PC-3 (cell line): Measurements from ENCODE around the gene GRIP1. TPM values are rescaled to one million over a fixed set of nuclear protein-coding genes. Genes with fewer than 3 reads are reported as not detected.
A peak's percentile ranks its signal among the peaks of the same experiment; 100 is the strongest.

Source experiments
- ATAC-seq: fragments of 200-7000 bp; cut with Tn5 transposase; 2 replicates; pipeline ENCODE4 v1.9.1; 2020; ENCODE audit warnings: mild to moderate bottlenecking, moderate library complexity
- BruUV-seq: library from RNA; stranded (reverse); fragments of 400-500 nt; replicated peaks from 2 replicates; lab custom pipeline; 2021; lab: Mats Ljungman, UMichigan
- CTCF ChIA-PET: fragments of 300-600 bp; sonication (Branson Sonifier 250); formaldehyde crosslinking; loops from one replicate; lab custom pipeline; 2022; ENCODE audit warnings: antibody characterized with exemption; lab: Charles Lee
- POLR2A ChIA-PET: fragments of 300-600 bp; sonication (Branson Sonifier 250); formaldehyde crosslinking; loops from one replicate; lab custom pipeline; 2022; ENCODE audit warnings: antibody characterized with exemption; ENCODE audit not compliant: unreplicated experiment; lab: Charles Lee
- DNase-seq: peaks from one replicate; pipeline ENCODE4 v3.0.0-alpha.2; 2015
- H2AFZ ChIP-seq: fragments of 300-600 bp; sonication (generic); 2 replicates; pipeline ENCODE4 v1.6.0; 2016; ENCODE audit warnings: antibody characterized with exemption, low read length
- H3F3A ChIP-seq: fragments of 300-600 bp; sonication (generic); one replicate; pipeline ENCODE4 v1.6.0; 2017; ENCODE audit warnings: antibody characterized with exemption, low read length, control low read depth, mild to moderate bottlenecking; ENCODE audit not compliant: unreplicated experiment
- H3K27ac ChIP-seq: fragments of 300-600 bp; sonication (generic); 2 replicates; pipeline ENCODE4 v1.5.1; 2016; ENCODE audit warnings: mild to moderate bottlenecking, low read length
- H3K27me3 ChIP-seq: fragments of 300-600 bp; sonication (generic); 2 replicates; pipeline ENCODE4 v1.6.1; 2016; ENCODE audit warnings: low read length, mixed read lengths
- H3K36me3 ChIP-seq: fragments of 300-600 bp; sonication (generic); 2 replicates; pipeline ENCODE4 v1.6.1; 2016; ENCODE audit warnings: low read depth, mixed run types, low read length, mixed read lengths
- H3K4me1 ChIP-seq: fragments of 300-600 bp; sonication (generic); 2 replicates; pipeline ENCODE4 v1.5.1; 2016; ENCODE audit warnings: low read length; ENCODE audit not compliant: insufficient read depth
- H3K4me2 ChIP-seq: fragments of 300-600 bp; sonication (generic); 2 replicates; pipeline ENCODE4 v1.6.0; 2016; ENCODE audit warnings: low read length
- H3K4me3 ChIP-seq: fragments of 300-600 bp; sonication (generic); 2 replicates; pipeline ENCODE4 v1.5.1; 2016; ENCODE audit warnings: mild to moderate bottlenecking, low read length, mixed read lengths
- H3K79me2 ChIP-seq: fragments of 300-600 bp; sonication (generic); 2 replicates; pipeline ENCODE4 v1.6.1; 2017; ENCODE audit warnings: low read length, mixed read lengths
- H3K9ac ChIP-seq: fragments of 300-600 bp; sonication (generic); 2 replicates; pipeline ENCODE4 v1.6.0; 2016; ENCODE audit warnings: mild to moderate bottlenecking, low read length
- H3K9me2 ChIP-seq: fragments of 300-600 bp; sonication (generic); replicated peaks from 2 replicates; pipeline ENCODE4 v1.6.1; 2016; ENCODE audit warnings: mixed run types, low read length, mixed read lengths
- H3K9me3 ChIP-seq: fragments of 300-600 bp; sonication (generic); 2 replicates; pipeline ENCODE4 v1.6.1; 2016; ENCODE audit warnings: low read length, mixed read lengths
- H4K20me1 ChIP-seq: fragments of 300-600 bp; sonication (generic); 2 replicates; pipeline ENCODE4 v1.6.1; 2016; ENCODE audit warnings: low read length, mixed read lengths
- CTCF ChIP-seq: fragments of 300-600 bp; sonication (generic); conservative IDR thresholded peaks from 2 replicates; pipeline ENCODE4 v1.5.1; 2017; ENCODE audit warnings: antibody characterized with exemption, low read depth, mild to moderate bottlenecking, low read length
- EZH2 ChIP-seq: fragments of 300-600 bp; sonication (generic); IDR thresholded peaks from one replicate; pipeline ENCODE4 v1.6.1; 2017; ENCODE audit warnings: antibody characterized with exemption, mild to moderate bottlenecking, low read length; ENCODE audit not compliant: unreplicated experiment
- EZH2phosphoT487 ChIP-seq: fragments of 300-600 bp; sonication (generic); IDR thresholded peaks from 2 replicates; pipeline ENCODE4 v1.6.1; 2018; ENCODE audit warnings: mild to moderate bottlenecking, antibody characterized with exemption, low read length, borderline replicate concordance
- intact Hi-C: fragments of 100-400 bp; cut with micrococcal nuclease; formaldehyde crosslinking; loops from 2 replicates; pipeline ENCODE4 v1.9.0; 2023
- total RNA-seq: library from RNA; depleted of rRNA; stranded (reverse); fragments of >200 nt; gene quantifications from 2 replicates; pipeline ENCODE4 v1.2.3, GENCODE V29; 2014

The GRIP1 gene
- total RNA-seq, 1 experiment from 2014 or later: 2.0 TPM

GRCh38 chr12:66692986-66693385, 14.1 kb upstream of the GRIP1 start:
- ChIA-PET POLR2A (interaction anchor here (0.6 kb wide), 1 partner anchor 31 kb away, joined by 4 read pairs; no protein-coding TSS in a partner anchor), CTCF (no interaction called here)
- H3K27me3 ChIP-seq: peaks cover 6% of the 10 kb centered on the region; the same call in 1 of the 2 replicates
- H3K9me2 ChIP-seq: no peaks in the 10 kb centered on the region
- no peaks in the 10 kb centered on the region for H3K9me3 ChIP-seq
- no peak overlapping the region for H3K4me2 ChIP-seq
- H3K27ac ChIP-seq: no peak overlapping the region
- no peak for DNase-seq
- TF ChIP-seq CTCF (no peak), EZH2phosphoT487 (no peak), EZH2 (no peak)
- H3K9ac ChIP-seq: no peak overlapping the region
- ATAC-seq: no peak
- no TSS peak for BruUV-seq
- H3K36me3 ChIP-seq: no peaks in the 10 kb centered on the region
- no peaks in the 10 kb centered on the region for H3K4me1 ChIP-seq
- no peak overlapping the region for H3K4me3 ChIP-seq
- H4K20me1 ChIP-seq: no peaks in the 10 kb centered on the region
- H3F3A ChIP-seq: no peaks in the 10 kb centered on the region
- no peak overlapping the region for H2AFZ ChIP-seq
- no peaks in the 10 kb centered on the region for H3K79me2 ChIP-seq
- intact Hi-C loops: loop anchor here (10.0 kb wide), 1 partner anchor 268 kb away; no protein-coding TSS in a partner anchor

- Histone ChIP-seq H3K79me2 (no peaks in the 10 kb centered on the region), H3K4me2 (no peak overlapping the region), H3K36me3 (no peaks in the 10 kb centered on the region), H3K27me3 (peaks cover under 1% of the 10 kb centered on the region; the same call in 1 of the 2 replicates), H3K9me3 (no peaks in the 10 kb centered on the region), H4K20me1 (no peaks in the 10 kb centered on the region), H3K9me2 (no peaks in the 10 kb centered on the region), H2AFZ (no peak overlapping the region), H3K4me3 (no peak overlapping the region), H3K9ac (no peak overlapping the region), H3K27ac (no peak overlapping the region), H3F3A (no peaks in the 10 kb centered on the region), H3K4me1 (no peaks in the 10 kb centered on the region)
- intact Hi-C loops: loop anchor here (10.0 kb wide), 1 partner anchor 267 kb away; no protein-coding TSS in a partner anchor
- ATAC-seq (no peak), DNase-seq (no peak)
- ChIA-PET CTCF (no interaction called here), POLR2A (no interaction called here)
- TF ChIP-seq EZH2phosphoT487 (no peak), CTCF (no peak), EZH2 (no peak)
- no TSS peak for BruUV-seq
Measured at GRCh38 chr12:66692170-66692569, 13.3 kb upstream of the GRIP1 start.

DNA sequence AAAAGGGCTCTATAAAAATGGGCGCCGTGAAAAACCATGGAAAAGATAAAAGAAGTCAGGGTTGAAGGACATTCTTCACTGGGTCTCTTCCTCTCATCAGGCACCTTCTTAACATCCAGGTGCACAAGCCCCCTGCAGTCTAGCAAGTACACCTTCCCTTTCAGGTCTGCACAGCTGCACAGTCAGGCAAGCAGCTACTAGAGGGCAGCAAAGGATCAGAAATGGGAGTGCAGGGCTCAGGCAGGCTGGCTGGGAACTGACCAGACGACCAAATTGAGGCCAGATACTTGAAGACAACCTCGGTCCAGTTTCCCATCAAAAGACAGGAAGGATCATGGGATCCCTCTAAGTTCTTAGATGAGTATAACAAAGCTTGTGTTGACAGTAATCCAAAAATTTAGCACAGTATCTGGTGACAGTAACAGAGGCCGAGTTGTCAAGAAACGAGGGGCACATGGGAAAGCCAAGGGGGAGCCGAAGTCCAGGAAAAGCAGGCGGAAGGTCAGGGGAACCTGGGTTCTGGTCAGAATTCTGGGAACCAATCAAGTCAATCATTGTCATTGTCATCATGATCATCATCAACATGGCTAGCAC, 10.1 kb upstream of the GRIP1 start:
- no peak for TF ChIP-seq EZH2
- peak; percentile 92 for TF ChIP-seq CTCF
- no peak for TF ChIP-seq EZH2phosphoT487
- Histone ChIP-seq H3K27me3 (no peaks in the 10 kb centered on the region), H3K4me2 (no peak overlapping the region), H2AFZ (no peak overlapping the region), H3K9me3 (no peaks in the 10 kb centered on the region), H3K4me3 (no peak overlapping the region), H3K79me2 (no peaks in the 10 kb centered on the region), H3K9ac (no peak overlapping the region), H3F3A (no peaks in the 10 kb centered on the region), H3K27ac (no peak overlapping the region), H4K20me1 (no peaks in the 10 kb centered on the region), H3K4me1 (no peaks in the 10 kb centered on the region), H3K9me2 (no peaks in the 10 kb centered on the region), H3K36me3 (no peaks in the 10 kb centered on the region)
- no TSS peak for BruUV-seq
- ChIA-PET CTCF (interaction anchor here (0.6 kb wide), 1 partner anchor 26 kb away, joined by 3 read pairs; no protein-coding TSS in a partner anchor), POLR2A (interaction anchor here (0.6 kb wide), 1 partner anchor 97 kb away, joined by 3 read pairs; no protein-coding TSS in a partner anchor)
- intact Hi-C loops: loop anchor here (2.0 kb wide), 1 partner anchor 172 kb away; no protein-coding TSS in a partner anchor
- ATAC-seq: peak; percentile 99
- DNase-seq: peak; percentile 82
